K562 (cell line): Measurements from ENCODE around the gene MYCBPAP. TPM values are rescaled to one million over a fixed set of nuclear protein-coding genes. Genes with fewer than 3 reads are reported as not detected.

Experiments used
- ATAC-seq: fragments of 200-7000 bp; cut with Tn5 transposase; 3 replicates; pipeline ENCODE4 v1.9.1; 2020; ENCODE audit warnings: moderate library complexity
- BruUV-seq: library from RNA; stranded (reverse); fragments of 400-500 nt; replicated peaks from 2 replicates; lab custom pipeline; 2021; lab: Mats Ljungman, UMichigan
- CTCF ChIA-PET: fragments of 300-600 bp; formaldehyde crosslinking; extraction: SDS; loops from one replicate; lab custom pipeline; 2021; ENCODE audit warnings: low intra/inter-chr PET ratio; lab: Yijun Ruan, JAX
- POLR2A ChIA-PET: fragments of 300-600, 350-650 bp; sonication (Branson Sonifier 250); formaldehyde crosslinking; extraction: SDS; loops from one replicate; lab custom pipeline; 2021; ENCODE audit warnings: antibody characterized with exemption, inconsistent platforms; lab: Yijun Ruan, JAX
- DNase-seq, 4 experiments: peaks; one replicate each; pipeline versions ENCODE4 v3.0.0 to v3.0.0-alpha.2; 2011 to 2018; ENCODE audit warnings: low spot score in 3 of 4, mixed read lengths in 3 of 4; ENCODE audit errors: extremely low read depth in 1 of 4
- FAIRE-seq: peaks from 2 replicates; lab custom pipeline; 2011; peaks lifted over from hg19 to GRCh38; lab: Jason Lieb, UNC
- H2AFZ ChIP-seq: 2 replicates; pipeline ENCODE4 v1.6.0; 2011; ENCODE audit warnings: low read depth, low read length, control low read depth, inconsistent platforms
- H3K27ac ChIP-seq: fragments of 200-600 bp; 3 replicates; pipeline ENCODE4 v1.8.0; 2011; ENCODE audit warnings: low read depth, mild to moderate bottlenecking, control low read depth, inconsistent platforms, low read length, moderate library complexity, mixed read lengths; ENCODE audit errors: extremely low read depth
- H3K27me3 ChIP-seq, 2 experiments: fragments of 300-600 bp in 1 of 2; 2 replicates in 1 of 2; 3 replicates in 1 of 2; pipeline versions ENCODE4 v1.6.0 to v1.8.0; 2011; ENCODE audit warnings: inconsistent platforms in 2 of 2, low read length in 2 of 2, mild to moderate bottlenecking in 1 of 2, mixed read lengths in 1 of 2, moderate library complexity in 1 of 2; ENCODE audit not compliant: control insufficient read depth in 2 of 2, insufficient read depth in 2 of 2
- H3K36me3 ChIP-seq: fragments of 300-600 bp; 3 replicates; pipeline ENCODE4 v1.8.0; 2011; ENCODE audit warnings: mild to moderate bottlenecking, low read length, inconsistent platforms; ENCODE audit not compliant: control insufficient read depth, insufficient read depth
- H3K4me1 ChIP-seq, 2 experiments: fragments of 200-600 bp in 1 of 2; replicated peaks in 1 of 2; 2 replicates in 1 of 2; 3 replicates in 1 of 2; pipeline versions ENCODE4 v1.5.1 to v1.8.0; 2011; ENCODE audit warnings: inconsistent platforms in 2 of 2, low read length in 2 of 2, mild to moderate bottlenecking in 1 of 2, mixed read lengths in 1 of 2, moderate library complexity in 1 of 2; ENCODE audit not compliant: control insufficient read depth in 2 of 2, insufficient read depth in 2 of 2
- H3K4me2 ChIP-seq: 2 replicates; pipeline ENCODE4 v1.6.1; 2011; ENCODE audit warnings: low read length, control low read depth, inconsistent platforms, mixed read lengths; ENCODE audit not compliant: insufficient read depth
- H3K4me3 ChIP-seq: fragments of 200-600 bp; sonication (generic), shearing (Covaris generic); 2 replicates; pipeline ENCODE4 v1.5.1; 2016; ENCODE audit warnings: control low read depth, inconsistent platforms
- H3K79me2 ChIP-seq: fragments of 200-600 bp; 3 replicates; pipeline ENCODE4 v1.8.0; 2011; ENCODE audit warnings: low read length, inconsistent platforms; ENCODE audit not compliant: control insufficient read depth, insufficient read depth
- H3K9ac ChIP-seq, 2 experiments: 2 replicates each; pipeline versions ENCODE4 v1.6.0 to v1.6.1; 2011; ENCODE audit warnings: low read depth in 2 of 2, low read length in 2 of 2, control low read depth in 1 of 2, inconsistent platforms in 1 of 2, mild to moderate bottlenecking in 1 of 2, mixed read lengths in 1 of 2; ENCODE audit not compliant: insufficient read depth in 1 of 2
- H3K9me1 ChIP-seq: one replicate; pipeline ENCODE4 v1.6.0; 2011; ENCODE audit warnings: inconsistent platforms, mild to moderate bottlenecking, low read length, moderate library complexity; ENCODE audit not compliant: control insufficient read depth, insufficient read depth
- H3K9me3 ChIP-seq: replicated peaks from 2 replicates; pipeline ENCODE4 v1.5.1; 2011; ENCODE audit warnings: low read depth, low read length, inconsistent platforms; ENCODE audit not compliant: control insufficient read depth, insufficient read depth
- H4K20me1 ChIP-seq: replicated peaks from 2 replicates; pipeline ENCODE4 v1.6.1; 2011; ENCODE audit warnings: low read length, inconsistent platforms, mixed read lengths; ENCODE audit not compliant: control insufficient read depth, insufficient read depth
- CTBP1 ChIP-seq: fragments of 450-650 bp; IDR thresholded peaks from 2 replicates; pipeline ENCODE4 v1.6.1; 2016; ENCODE audit warnings: borderline replicate concordance
- ESRRA ChIP-seq: fragments of 450-650 bp; IDR thresholded peaks from 2 replicates; pipeline ENCODE4 v1.6.1; 2014; ENCODE audit warnings: low read depth, mild to moderate bottlenecking, moderate library complexity, borderline replicate concordance
- FOS ChIP-seq: IDR thresholded peaks from 3 replicates; pipeline ENCODE4 v1.6.1; 2011; ENCODE audit not compliant: insufficient read length; ENCODE audit errors: extremely low read depth
- HNRNPK ChIP-seq: fragments of 200-400 bp; formaldehyde crosslinking; IDR thresholded peaks from one replicate; pipeline ENCODE4 v1.6.1; 2018; ENCODE audit warnings: mild to moderate bottlenecking, low read depth, low read length; ENCODE audit not compliant: poor library complexity, severe bottlenecking
- L3MBTL2 ChIP-seq: fragments of 450-650 bp; IDR thresholded peaks from 2 replicates; pipeline ENCODE4 v1.6.1; 2016; ENCODE audit warnings: mild to moderate bottlenecking, moderate library complexity
- LCOR ChIP-seq: sonication (generic); formaldehyde crosslinking; IDR thresholded peaks from 2 replicates; pipeline ENCODE4 v1.8.0; 2022; ENCODE audit warnings: mild to moderate bottlenecking, missing genetic modification reagents
- RBM39 ChIP-seq: fragments of 200-400 bp; formaldehyde crosslinking; optimal IDR thresholded peaks from 2 replicates; pipeline ENCODE3; 2018; ENCODE audit warnings: low read depth, low read length
- XRCC5 ChIP-seq: fragments of 200-400 bp; formaldehyde crosslinking; IDR thresholded peaks from 2 replicates; pipeline ENCODE4 v1.6.1; 2017; ENCODE audit warnings: low read depth, mild to moderate bottlenecking, low read length
- WGBS: fragments of 100-300 bp; shearing (Covaris generic); methylation state at CpG from one replicate; pipeline ENCODE4 v1.1.6; 2016; ENCODE audit warnings: low coverage, mixed read lengths; ENCODE audit not compliant: insufficient coverage; ENCODE audit errors: missing lambda C conversion rate; 5-methylcytosine and 5-hydroxymethylcytosine counted together
- in situ Hi-C: fragments of 300-500 bp; cut with MboI; formaldehyde crosslinking; loops from 4 replicates; pipeline ENCODE4 v1.15.0; 2018; ENCODE audit warnings: inconsistent platforms, mixed read lengths
- intact Hi-C: fragments of 100-400 bp; cut with micrococcal nuclease; formaldehyde crosslinking; loops from 2 replicates; pipeline ENCODE4 v1.14.2; 2022
- polyA plus RNA-seq, 8 experiments: library from polyadenylated mRNA; depleted of rRNA in 4 of 8; stranded (reverse) in 5 of 8; unstranded in 3 of 8; fragments of >200 nt; fragmentation: Nextera tagmentation in 2 of 8; fragmentation: Illumina TruSeq in 1 of 8; extraction: Ambion mirVana in 2 of 8; extraction: Trizol in 1 of 8; gene quantifications; 2 replicates each; pipeline versions ENCODE4 v1.2.1 to v1.2.3, GENCODE V29; 2011 to 2014; ENCODE audit warnings: inconsistent platforms in 1 of 8, missing spikeins in 1 of 8
- total RNA-seq, 7 experiments: library from RNA; depleted of rRNA in 6 of 7; stranded (reverse); fragments of >200 nt in 6 of 7; fragmentation: Illumina TruSeq in 2 of 7; extraction: Trizol in 2 of 7; gene quantifications; 2 replicates each; pipeline versions ENCODE4 v1.2.1 to v1.2.3, GENCODE V29; 2011 to 2021; ENCODE audit warnings: low replicate concordance in 1 of 7
- TF ChIP-seq, protein P1 (sequence below): fragments of 450-650 bp; IDR thresholded peaks from 2 replicates; pipeline ENCODE4 v1.6.1; 2016
- TF ChIP-seq, protein P2 (sequence below): sonication (generic); formaldehyde crosslinking; IDR thresholded peaks from 2 replicates; pipeline ENCODE4 v1.8.0; 2022; ENCODE audit warnings: missing genetic modification reagents, mild to moderate bottlenecking, borderline replicate concordance
- TF ChIP-seq, protein P3 (sequence below), 3 experiments: IDR thresholded peaks in 2 of 3; conservative IDR thresholded peaks in 1 of 3; 2 replicates each; pipeline ENCODE4 v1.5.1; 2011 to 2012; ENCODE audit warnings: low read length in 3 of 3, mild to moderate bottlenecking in 3 of 3, control low read depth in 2 of 3, improper control_type of control experiment in 1 of 3, inconsistent platforms in 1 of 3, low read depth in 1 of 3, mixed read lengths in 1 of 3, moderate library complexity in 1 of 3; ENCODE audit not compliant: insufficient read depth in 2 of 3

Gene MYCBPAP
- total and polyA plus RNA-seq, 9 of the 15 experiments (the other 6 are each of a cell fraction or from before 2014, with no cell fraction given): not detected

DNA sequence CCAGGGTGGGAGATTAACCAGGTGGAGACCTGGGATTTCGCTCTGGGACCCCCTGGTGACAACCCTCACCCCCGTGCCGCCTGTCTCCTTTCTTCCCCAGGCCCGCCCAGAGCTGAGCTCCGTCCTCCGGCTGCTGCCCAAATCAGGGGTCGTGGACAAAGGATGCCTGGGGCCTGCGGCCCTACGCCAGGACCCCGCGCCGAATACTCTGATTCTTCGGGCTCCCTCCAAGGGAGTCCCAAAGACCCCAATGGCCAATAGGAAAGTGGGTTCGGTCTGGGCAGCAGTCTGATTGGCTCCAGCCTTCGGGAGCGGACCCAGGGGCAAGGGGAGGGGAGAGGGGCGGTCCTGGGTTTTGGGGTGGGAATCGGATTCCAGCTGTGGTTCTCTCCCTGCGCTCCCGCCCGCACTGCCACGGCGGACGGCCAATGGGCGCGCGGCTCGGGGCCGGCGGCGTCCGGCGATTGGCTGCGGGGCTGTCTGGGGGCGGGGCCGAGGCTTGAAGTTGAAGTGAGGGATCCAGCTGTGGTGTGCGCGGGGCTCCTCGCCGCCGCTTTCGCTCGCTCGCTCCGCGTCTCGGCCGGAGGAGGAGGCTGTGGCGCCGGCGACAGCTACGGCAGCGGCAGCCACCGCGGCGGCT is 52.1 kb downstream of the MYCBPAP start, which contains the start of gene CACNA1G:
TSS of gene CACNA1G (plus strand) at position 531 of the 640 bp plus-strand sequence. CDS start 745 bp downstream, outside the sequence.
- no peaks in the 10 kb centered on the region for H3K9me3 ChIP-seq
- peak; percentile 99 for ATAC-seq
- FAIRE-seq: peak; percentile 84
- no TSS peak for BruUV-seq
- peaks cover 9 to 38% of the 10 kb centered on the region in 2 experiments for H3K4me1 ChIP-seq
- H3K27me3 ChIP-seq: peaks cover 25 to 54% of the 10 kb centered on the region in 2 experiments
- peak within 1 kb of the TSS; percentile 67 for H2AFZ ChIP-seq
- WGBS: under 1% methylated on average over 27 of the region's 56 CpGs
- DNase-seq: peak; percentile 91 to 99 (median 98)
- H3K9me1 ChIP-seq: no peaks in the 10 kb centered on the region
- H3K79me2 ChIP-seq: no peaks in the 10 kb centered on the region
- no peaks in the 10 kb centered on the region for H3K36me3 ChIP-seq
- intact Hi-C loops: no loop called here
- H3K4me2 ChIP-seq: peak within 1 kb of the TSS; percentile 68
- peak within 1 kb of the TSS in 1 of 2 experiments; percentile 75; a peak in 2 of 4 replicates for H3K9ac ChIP-seq
- H3K4me3 ChIP-seq: peak within 1 kb of the TSS; percentile 37
- in situ Hi-C loops: no loop called here
- no peak within 1 kb of the TSS for H3K27ac ChIP-seq
- ChIA-PET POLR2A (interaction anchor here (0.5 to 1.6 kb wide), 9 partner anchors 9 to 594 kb away, joined by 3 to 7 read pairs (median 3); no protein-coding TSS in a partner anchor), CTCF (no interaction called here)
- H4K20me1 ChIP-seq: peaks cover 18% of the 10 kb centered on the region; the same call in 1 of the 2 replicates
- TF ChIP-seq, protein P1, sequence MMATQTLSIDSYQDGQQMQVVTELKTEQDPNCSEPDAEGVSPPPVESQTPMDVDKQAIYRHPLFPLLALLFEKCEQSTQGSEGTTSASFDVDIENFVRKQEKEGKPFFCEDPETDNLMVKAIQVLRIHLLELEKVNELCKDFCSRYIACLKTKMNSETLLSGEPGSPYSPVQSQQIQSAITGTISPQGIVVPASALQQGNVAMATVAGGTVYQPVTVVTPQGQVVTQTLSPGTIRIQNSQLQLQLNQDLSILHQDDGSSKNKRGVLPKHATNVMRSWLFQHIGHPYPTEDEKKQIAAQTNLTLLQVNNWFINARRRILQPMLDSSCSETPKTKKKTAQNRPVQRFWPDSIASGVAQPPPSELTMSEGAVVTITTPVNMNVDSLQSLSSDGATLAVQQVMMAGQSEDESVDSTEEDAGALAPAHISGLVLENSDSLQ: peak; percentile 73
- TF ChIP-seq RBM39: no peak
- TF ChIP-seq XRCC5: no peak
- TF ChIP-seq, protein P2, sequence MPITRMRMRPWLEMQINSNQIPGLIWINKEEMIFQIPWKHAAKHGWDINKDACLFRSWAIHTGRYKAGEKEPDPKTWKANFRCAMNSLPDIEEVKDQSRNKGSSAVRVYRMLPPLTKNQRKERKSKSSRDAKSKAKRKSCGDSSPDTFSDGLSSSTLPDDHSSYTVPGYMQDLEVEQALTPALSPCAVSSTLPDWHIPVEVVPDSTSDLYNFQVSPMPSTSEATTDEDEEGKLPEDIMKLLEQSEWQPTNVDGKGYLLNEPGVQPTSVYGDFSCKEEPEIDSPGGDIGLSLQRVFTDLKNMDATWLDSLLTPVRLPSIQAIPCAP (CRISPR knock-in tag): no peak
- TF ChIP-seq, protein P3, sequence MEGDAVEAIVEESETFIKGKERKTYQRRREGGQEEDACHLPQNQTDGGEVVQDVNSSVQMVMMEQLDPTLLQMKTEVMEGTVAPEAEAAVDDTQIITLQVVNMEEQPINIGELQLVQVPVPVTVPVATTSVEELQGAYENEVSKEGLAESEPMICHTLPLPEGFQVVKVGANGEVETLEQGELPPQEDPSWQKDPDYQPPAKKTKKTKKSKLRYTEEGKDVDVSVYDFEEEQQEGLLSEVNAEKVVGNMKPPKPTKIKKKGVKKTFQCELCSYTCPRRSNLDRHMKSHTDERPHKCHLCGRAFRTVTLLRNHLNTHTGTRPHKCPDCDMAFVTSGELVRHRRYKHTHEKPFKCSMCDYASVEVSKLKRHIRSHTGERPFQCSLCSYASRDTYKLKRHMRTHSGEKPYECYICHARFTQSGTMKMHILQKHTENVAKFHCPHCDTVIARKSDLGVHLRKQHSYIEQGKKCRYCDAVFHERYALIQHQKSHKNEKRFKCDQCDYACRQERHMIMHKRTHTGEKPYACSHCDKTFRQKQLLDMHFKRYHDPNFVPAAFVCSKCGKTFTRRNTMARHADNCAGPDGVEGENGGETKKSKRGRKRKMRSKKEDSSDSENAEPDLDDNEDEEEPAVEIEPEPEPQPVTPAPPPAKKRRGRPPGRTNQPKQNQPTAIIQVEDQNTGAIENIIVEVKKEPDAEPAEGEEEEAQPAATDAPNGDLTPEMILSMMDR (IDR thresholded peaks at IDR 0.05 in 2 of 3, conservative IDR thresholded peaks at IDR 0.05 in 1 of 3; ENCODE audit: insufficient read depth in 2 of 3, low read depth in 1 of 3, low read length in 3 of 3): peak in 1 of 3 experiments; percentile 11; a peak in 1 of 6 replicates
- peak; percentile 19; the same call in 1 of the 2 replicates for TF ChIP-seq ESRRA
- peak; percentile 95 for TF ChIP-seq HNRNPK
- TF ChIP-seq L3MBTL2: peak; percentile 36
- peak; percentile 48; the same call in 1 of the 2 replicates for TF ChIP-seq LCOR (CRISPR knock-in tag)
- TF ChIP-seq FOS: peak; percentile 85
- peak; percentile 48; the same call in 1 of the 2 replicates for TF ChIP-seq CTBP1
